H1 (cell line): ENCODE data around the gene OIP5. TPM values are rescaled to one million over a fixed set of nuclear protein-coding genes. Genes with fewer than 3 reads are reported as not detected.

Source experiments
- CTCF ChIA-PET: fragments of 300-600 bp; sonication (Branson Sonifier 250); formaldehyde crosslinking; loops from one replicate; lab custom pipeline; 2021; ENCODE audit not compliant: partially characterized antibody; lab: Charles Lee
- POLR2A ChIA-PET: fragments of 300-600 bp; sonication (Branson Sonifier 250); formaldehyde crosslinking; loops from one replicate; lab custom pipeline; 2021; ENCODE audit warnings: inconsistent platforms; ENCODE audit not compliant: partially characterized antibody; lab: Charles Lee
- DNase-seq, 2 experiments: peaks; one replicate each; pipeline versions ENCODE4 v3.0.0 to v3.0.0-alpha.2; 2010 to 2022; ENCODE audit warnings: low spot score in 2 of 2, low read depth in 1 of 2, mixed read lengths in 1 of 2
- FAIRE-seq: peaks from 2 replicates; lab custom pipeline; 2011; peaks lifted over from hg19 to GRCh38; lab: Jason Lieb, UNC
- H2AFZ ChIP-seq: 2 replicates; pipeline ENCODE4 v1.8.1; 2012; ENCODE audit warnings: low read length, inconsistent platforms
- H2AK5ac ChIP-seq: 2 replicates; pipeline ENCODE4 v1.6.1; 2013; ENCODE audit warnings: low read depth, low read length
- H2BK120ac ChIP-seq: replicated peaks from 2 replicates; pipeline ENCODE3; 2013; ENCODE audit warnings: low read depth, low read length, inconsistent platforms
- H2BK12ac ChIP-seq: 2 replicates; pipeline ENCODE4 v1.6.1; 2013; ENCODE audit warnings: low read depth, low read length
- H2BK15ac ChIP-seq: 2 replicates; pipeline ENCODE4 v1.6.1; 2013; ENCODE audit warnings: low read length
- H2BK20ac ChIP-seq: 2 replicates; pipeline ENCODE4 v1.6.1; 2013; ENCODE audit warnings: low read length
- H2BK5ac ChIP-seq: 2 replicates; pipeline ENCODE4 v1.6.1; 2013; ENCODE audit warnings: low read depth, low read length
- H3K14ac ChIP-seq: 2 replicates; pipeline ENCODE4 v1.6.1; 2013; ENCODE audit warnings: inconsistent platforms; ENCODE audit not compliant: insufficient read length
- H3K18ac ChIP-seq: 2 replicates; pipeline ENCODE4 v1.6.1; 2013; ENCODE audit warnings: low read length; ENCODE audit errors: extremely low read depth
- H3K23ac ChIP-seq: 2 replicates; pipeline ENCODE4 v1.6.1; 2013; ENCODE audit warnings: inconsistent platforms; ENCODE audit not compliant: insufficient read length
- H3K23me2 ChIP-seq: 2 replicates; pipeline ENCODE4 v1.6.1; 2013; ENCODE audit warnings: low read depth, low read length
- H3K27ac ChIP-seq: 2 replicates; pipeline ENCODE4 v1.6.1; 2011; ENCODE audit warnings: low read depth, low read length, inconsistent platforms
- H3K27me3 ChIP-seq, 4 experiments: replicated peaks in 1 of 4; 1 replicate in 1 of 4; 2 replicates in 3 of 4; pipeline versions ENCODE4 v1.6.1 to v1.8.1; 2011 to 2013; ENCODE audit warnings: low read length in 3 of 4, mild to moderate bottlenecking in 3 of 4, inconsistent platforms in 2 of 4, mixed read lengths in 2 of 4, moderate library complexity in 1 of 4; ENCODE audit not compliant: control insufficient read depth in 3 of 4, insufficient read depth in 3 of 4; ENCODE audit errors: extremely low read depth in 1 of 4
- H3K36me3 ChIP-seq, 4 experiments: 2 replicates each; pipeline versions ENCODE4 v1.6.1 to v1.8.1; 2011 to 2013; ENCODE audit warnings: mild to moderate bottlenecking in 4 of 4, low read length in 3 of 4, moderate library complexity in 2 of 4, control low read depth in 1 of 4, inconsistent platforms in 1 of 4; ENCODE audit not compliant: insufficient read depth in 4 of 4, control insufficient read depth in 2 of 4
- H3K4ac ChIP-seq: replicated peaks from 2 replicates; pipeline ENCODE3; 2013; ENCODE audit warnings: low read length, low read depth, mixed read lengths, inconsistent platforms; ENCODE audit not compliant: insufficient read length
- H3K4me1 ChIP-seq, 4 experiments: replicated peaks in 1 of 4; 1 replicate in 1 of 4; 2 replicates in 3 of 4; pipeline versions ENCODE4 v1.6.1 to v1.8.1; 2011 to 2013; ENCODE audit warnings: low read length in 3 of 4, inconsistent platforms in 2 of 4, mixed read lengths in 1 of 4; ENCODE audit not compliant: insufficient read depth in 4 of 4, control insufficient read depth in 3 of 4
- H3K4me2 ChIP-seq, 2 experiments: 2 replicates each; pipeline versions ENCODE4 v1.6.1 to v1.8.1; 2011 to 2013; ENCODE audit warnings: low read depth in 2 of 2, low read length in 2 of 2, control low read depth in 1 of 2, inconsistent platforms in 1 of 2, mild to moderate bottlenecking in 1 of 2; ENCODE audit not compliant: insufficient read depth in 1 of 2
- H3K4me3 ChIP-seq, 4 experiments: fragments of 200-600, 300-600 bp in 1 of 4; sonication (generic), shearing (Covaris generic), sonication (Bioruptor Twin) in 1 of 4; 2 replicates each; pipeline versions ENCODE4 v1.5.1 to v1.8.1; 2011 to 2016; ENCODE audit warnings: low read length in 4 of 4, low read depth in 3 of 4, control low read depth in 2 of 4, inconsistent platforms in 2 of 4, mild to moderate bottlenecking in 2 of 4, mixed read lengths in 1 of 4, moderate library complexity in 1 of 4; ENCODE audit not compliant: insufficient read depth in 2 of 4; ENCODE audit errors: extremely low read depth in 1 of 4
- H3K56ac ChIP-seq: replicated peaks from 2 replicates; pipeline ENCODE3; 2013; ENCODE audit warnings: low read depth, mild to moderate bottlenecking, mixed read lengths, low read length, inconsistent platforms; ENCODE audit not compliant: insufficient read length
- H3K79me1 ChIP-seq: 2 replicates; pipeline ENCODE4 v1.6.1; 2013; ENCODE audit warnings: low read depth, low read length, control low read depth
- H3K79me2 ChIP-seq, 2 experiments: 2 replicates each; pipeline versions ENCODE4 v1.6.1 to v1.8.1; 2012 to 2013; ENCODE audit warnings: low read length in 2 of 2, mild to moderate bottlenecking in 2 of 2, inconsistent platforms in 1 of 2; ENCODE audit not compliant: insufficient read depth in 2 of 2, control insufficient read depth in 1 of 2
- H3K9ac ChIP-seq, 4 experiments: replicated peaks in 1 of 4; 1 replicate in 1 of 4; 2 replicates in 3 of 4; pipeline versions ENCODE4 v1.6.1 to v1.8.1; 2011 to 2013; ENCODE audit warnings: low read depth in 3 of 4, low read length in 3 of 4, control low read depth in 2 of 4, mild to moderate bottlenecking in 2 of 4, moderate library complexity in 2 of 4, inconsistent platforms in 1 of 4; ENCODE audit errors: extremely low read depth in 1 of 4
- H3K9me3 ChIP-seq, 2 experiments: 2 replicates each; pipeline versions ENCODE4 v1.6.1 to v1.8.1; 2012 to 2013; ENCODE audit warnings: mild to moderate bottlenecking in 2 of 2, moderate library complexity in 2 of 2, control low read depth in 1 of 2, inconsistent platforms in 1 of 2, low read depth in 1 of 2, low read length in 1 of 2, mixed read lengths in 1 of 2; ENCODE audit not compliant: insufficient read depth in 2 of 2
- H4K20me1 ChIP-seq, 2 experiments: replicated peaks in 1 of 2; 2 replicates each; pipeline versions ENCODE3 to v1.8.1; 2011 to 2013; ENCODE audit warnings: inconsistent platforms in 2 of 2, low read length in 2 of 2, mild to moderate bottlenecking in 1 of 2; ENCODE audit not compliant: insufficient read depth in 2 of 2, control insufficient read depth in 1 of 2
- H4K5ac ChIP-seq: 2 replicates; pipeline ENCODE4 v1.6.1; 2013; ENCODE audit warnings: low read length, low read depth, mixed read lengths, inconsistent platforms; ENCODE audit not compliant: insufficient read length
- H4K8ac ChIP-seq: 2 replicates; pipeline ENCODE4 v1.8.0; 2013; ENCODE audit warnings: mild to moderate bottlenecking, moderate library complexity, low read length, inconsistent platforms; ENCODE audit not compliant: insufficient read depth; ENCODE audit errors: extremely low read depth
- H4K91ac ChIP-seq: replicated peaks from 2 replicates; pipeline ENCODE3; 2013; ENCODE audit warnings: low read length, mixed read lengths, inconsistent platforms; ENCODE audit not compliant: insufficient read length
- WGBS, 2 experiments: shearing (Covaris generic) in 1 of 2; methylation state at CpG; one replicate each; pipeline versions ENCODE4 v1.1.6 to v1.1.7; 2013 to 2015; ENCODE audit warnings: low lambda C conversion rate in 2 of 2, mixed read lengths in 2 of 2, inconsistent platforms in 1 of 2, low coverage in 1 of 2, missing lambda C conversion rate in 1 of 2; ENCODE audit not compliant: insufficient replicate concordance in 2 of 2, insufficient coverage in 1 of 2, insufficient read length in 1 of 2; ENCODE audit errors: extremely low coverage in 1 of 2, missing lambda C conversion rate in 1 of 2; 5-methylcytosine and 5-hydroxymethylcytosine counted together
- polyA plus RNA-seq, 7 experiments: library from polyadenylated mRNA; depleted of rRNA in 3 of 7; stranded (reverse) in 5 of 7; unstranded in 2 of 7; fragments of >200 nt in 5 of 7; fragments of 200-250 nt in 2 of 7; gene quantifications; 1 replicate in 5 of 7; 2 replicates in 1 of 7; 4 replicates in 1 of 7; pipeline versions ENCODE4 v1.2.1 to v1.2.3, GENCODE V29; 2011 to 2013; ENCODE audit warnings: missing spikeins in 2 of 7, mixed read lengths in 2 of 7
- total RNA-seq: library from RNA; stranded (reverse); fragmentation: NEBNext Ultra II Directional; extraction: Animal tissue kit (Norgen Biotek cat#: 25700); gene quantifications from 2 replicates; pipeline ENCODE4 v1.2.1, GENCODE V29; 2021

OIP5 gene
- total and polyA plus RNA-seq, 2 of the 8 experiments (the other 6 are each of a cell fraction or from before 2014, with no cell fraction given) = 34.8 to 44.5 TPM

GRCh38 chr15:41337047-41337446, 4.7 kb upstream of the OIP5 start:
- Histone ChIP-seq H3K14ac (no peak overlapping the region), H4K8ac (no peak overlapping the region), H3K4ac (no peak overlapping the region), H3K79me1 (peaks cover 16% of the 10 kb centered on the region), H3K36me3 (peaks cover 13 to 29% (median 22%) of the 10 kb centered on the region in 4 experiments; a peak in 7 of 8 replicates), H2BK20ac (no peak overlapping the region), H3K23ac (no peak overlapping the region), H3K9me3 (no peaks in the 10 kb centered on the region), H2BK5ac (no peak overlapping the region), H2BK120ac (no peak overlapping the region), H2AFZ (no peak overlapping the region), H3K4me2 (no peak overlapping the region), H4K20me1 (peaks cover 7 to 10% of the 10 kb centered on the region in 2 experiments), H3K9ac (no peak overlapping the region), H3K4me3 (no peak overlapping the region), H3K23me2 (no peaks in the 10 kb centered on the region), H3K18ac (no peak overlapping the region), H2BK12ac (no peak overlapping the region), H2AK5ac (no peak overlapping the region), H4K5ac (no peak overlapping the region), H3K4me1 (no peaks in the 10 kb centered on the region; a peak in 1 of 7 replicates), H3K27me3 (no peaks in the 10 kb centered on the region), H3K56ac (no peak overlapping the region), H2BK15ac (no peak overlapping the region), H3K79me2 (peaks cover 22 to 78% of the 10 kb centered on the region in 2 experiments), H3K27ac (no peak overlapping the region), H4K91ac (no peak overlapping the region)
- FAIRE-seq (no peak), DNase-seq (no peak)
- WGBS, 2 experiments = 97% methylated on average over 6 of the region's 6 CpGs; no CpG with 5 or more reads in 1 of the 2 experiments
- ChIA-PET CTCF (no interaction called here), POLR2A (no interaction called here)
